Measurements from ENCODE around the gene MYL7. TPM values are rescaled to one million over a fixed set of nuclear protein-coding genes. Genes with fewer than 3 reads are reported as not detected.

The MYL7 gene
- total and polyA plus RNA-seq, 2 donors (not counting 3 experiments of a cell fraction or from before 2014, with no cell fraction given) = not detected

DNA sequence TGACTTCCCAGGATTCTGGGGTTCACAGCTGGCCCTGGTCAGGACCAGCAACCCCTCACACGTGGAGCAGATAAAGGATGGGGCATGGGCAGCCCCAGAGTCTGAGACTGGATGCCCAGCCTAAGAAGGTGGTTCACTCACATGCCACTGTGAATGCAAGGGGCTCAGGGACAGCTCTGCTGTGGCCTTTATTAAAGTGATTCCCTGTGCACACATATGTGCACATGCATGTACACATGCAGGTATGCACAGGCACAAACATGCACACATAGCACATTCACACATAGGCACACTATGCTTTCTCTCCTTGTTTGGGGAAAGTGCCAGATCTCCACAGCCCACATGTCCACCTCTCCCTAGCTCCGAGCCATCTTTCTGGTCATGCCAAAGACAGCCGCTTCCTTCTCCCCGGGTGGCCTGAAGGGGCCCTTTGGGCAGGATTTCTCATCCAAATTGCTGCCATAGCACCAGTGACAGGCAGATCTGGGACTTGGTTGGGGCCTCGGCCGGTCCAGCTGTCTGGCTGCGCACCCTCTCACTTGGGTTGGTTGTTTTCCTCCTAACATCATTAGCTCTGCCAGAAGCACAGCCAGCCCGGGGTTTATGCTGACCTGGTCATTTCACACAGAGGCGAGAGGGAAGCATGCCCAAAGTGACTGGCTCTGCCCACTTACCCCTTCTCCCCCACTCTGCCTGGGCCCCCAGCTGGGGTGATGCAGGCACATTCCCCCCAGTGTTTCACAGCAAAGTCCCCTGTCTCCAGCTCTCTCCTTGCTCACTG lies 46.7 kb upstream of the MYL7 start:
- POLR2A ChIA-PET = no interaction called here
- DNase-seq (ENCODE audit: low read depth, low spot score) = no peak
- H3K4me1 ChIP-seq (ENCODE audit: control insufficient read depth, extremely low read depth, insufficient read depth, low read length) = peaks cover 5% of the 10 kb centered on the region
- peaks cover 8 to 12% of the 10 kb centered on the region in 2 experiments for H3K27me3 ChIP-seq (ENCODE audit: control insufficient read depth in 2 of 2, insufficient read depth in 2 of 2, low read length in 2 of 2)
- no peak overlapping the region for H3K9ac ChIP-seq (replicated peaks; ENCODE audit: extremely low read depth, insufficient read depth, low read length)
- CTCF ChIA-PET = no interaction called here
- no peaks in the 10 kb centered on the region for H3K9me3 ChIP-seq (replicated peaks; ENCODE audit: control insufficient read depth, insufficient read depth, low read length)
- H3K79me2 ChIP-seq (ENCODE audit: control insufficient read depth, insufficient read depth, low read length) = no peaks in the 10 kb centered on the region
- H3K4me3 ChIP-seq (replicated peaks in 1 of 3; ENCODE audit: insufficient read depth in 1 of 3, low read depth in 1 of 3, low read length in 3 of 3) = no peak overlapping the region
- H3K9me1 ChIP-seq (replicated peaks; ENCODE audit: control insufficient read depth, extremely low read depth, insufficient read depth, low read length) = no peaks in the 10 kb centered on the region
- no peaks in the 10 kb centered on the region for H3K36me3 ChIP-seq (ENCODE audit: control insufficient read depth in 2 of 2, extremely low read depth in 1 of 2, insufficient read depth in 2 of 2, low read length in 2 of 2)
- FAIRE-seq = no peak
- BruUV-seq (replicated peaks) = no TSS peak
- no peak overlapping the region for H3K27ac ChIP-seq (ENCODE audit: insufficient read depth, low read depth, low read length)
- TF ChIP-seq JUN (IDR thresholded peaks at IDR 0.05; ENCODE audit: borderline replicate concordance, insufficient read depth, insufficient read length, low read depth) (no peak), POLR2A (IDR thresholded peaks at IDR 0.05; ENCODE audit: low read depth, low read length) (no peak), EZH2 (IDR thresholded peaks at IDR 0.05; ENCODE audit: borderline replicate concordance, low read depth, low read length, severe bottlenecking) (no peak), POLR2AphosphoS5 (IDR thresholded peaks at IDR 0.05; ENCODE audit: insufficient read depth, low read depth, low read length) (no peak), FOS (IDR thresholded peaks at IDR 0.05; ENCODE audit: borderline replicate concordance, insufficient read depth, low read length) (no peak), GATA2 (IDR thresholded peaks at IDR 0.05; ENCODE audit: insufficient read depth, insufficient read length, low read depth, low read length) (no peak)
- TF ChIP-seq, protein P1, sequence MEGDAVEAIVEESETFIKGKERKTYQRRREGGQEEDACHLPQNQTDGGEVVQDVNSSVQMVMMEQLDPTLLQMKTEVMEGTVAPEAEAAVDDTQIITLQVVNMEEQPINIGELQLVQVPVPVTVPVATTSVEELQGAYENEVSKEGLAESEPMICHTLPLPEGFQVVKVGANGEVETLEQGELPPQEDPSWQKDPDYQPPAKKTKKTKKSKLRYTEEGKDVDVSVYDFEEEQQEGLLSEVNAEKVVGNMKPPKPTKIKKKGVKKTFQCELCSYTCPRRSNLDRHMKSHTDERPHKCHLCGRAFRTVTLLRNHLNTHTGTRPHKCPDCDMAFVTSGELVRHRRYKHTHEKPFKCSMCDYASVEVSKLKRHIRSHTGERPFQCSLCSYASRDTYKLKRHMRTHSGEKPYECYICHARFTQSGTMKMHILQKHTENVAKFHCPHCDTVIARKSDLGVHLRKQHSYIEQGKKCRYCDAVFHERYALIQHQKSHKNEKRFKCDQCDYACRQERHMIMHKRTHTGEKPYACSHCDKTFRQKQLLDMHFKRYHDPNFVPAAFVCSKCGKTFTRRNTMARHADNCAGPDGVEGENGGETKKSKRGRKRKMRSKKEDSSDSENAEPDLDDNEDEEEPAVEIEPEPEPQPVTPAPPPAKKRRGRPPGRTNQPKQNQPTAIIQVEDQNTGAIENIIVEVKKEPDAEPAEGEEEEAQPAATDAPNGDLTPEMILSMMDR (IDR thresholded peaks at IDR 0.05; ENCODE audit: extremely low read depth in 1 of 2, insufficient read depth in 1 of 2, low read depth in 1 of 2, low read length in 2 of 2) = no peak
- no peaks in the 10 kb centered on the region for H4K20me1 ChIP-seq (replicated peaks; ENCODE audit: control insufficient read depth, extremely low read depth, insufficient read depth, low read length)
- dilution Hi-C loops (cut with MboI; ENCODE audit: extremely low pct_ligation_motif_present, low sequenced_read_pairs) (no loop called here), intact Hi-C loops (cut with micrococcal nuclease) (no loop called here)
- no peak overlapping the region for H2AFZ ChIP-seq (ENCODE audit: low read depth, low read length)
- H3K4me2 ChIP-seq (ENCODE audit: insufficient read depth, low read length) = no peak overlapping the region

All from endothelial cell of umbilical vein (primary cell).